Measurements from ENCODE around the gene ZNF431.

GRCh38 chr19:21166436-21166835 is 24.6 kb downstream of the ZNF431 start:
- no peak for TF ChIP-seq CTCF (IDR thresholded peaks at IDR 0.05)
- TF ChIP-seq POLR2A (IDR thresholded peaks at IDR 0.05): no peak

Data from lower leg skin (tissue), 3 donors.